Nephron (organoid): Measurements from ENCODE around the gene IL1RL1.

Source experiments
- H3K27ac Mint-ChIP-seq, 3 experiments: 2 replicates each; pipeline ENCODE4 v1.8.0; 2020; ENCODE audit warnings: mixed read lengths in 3 of 3, mild to moderate bottlenecking in 2 of 3, moderate library complexity in 1 of 3
- H3K27me3 Mint-ChIP-seq: 2 replicates; pipeline ENCODE4 v1.8.0; 2021; ENCODE audit warnings: low read depth, mild to moderate bottlenecking, moderate library complexity, mixed read lengths
- H3K36me3 Mint-ChIP-seq: 2 replicates; pipeline ENCODE4 v1.8.0; 2020; ENCODE audit warnings: low read depth, mixed read lengths
- H3K4me1 Mint-ChIP-seq: 2 replicates; pipeline ENCODE4 v1.8.0; 2020; ENCODE audit warnings: mixed read lengths
- H3K4me3 Mint-ChIP-seq, 3 experiments: 2 replicates each; pipeline ENCODE4 v1.8.0; 2020; ENCODE audit warnings: mild to moderate bottlenecking in 3 of 3, mixed read lengths in 3 of 3, moderate library complexity in 2 of 3
- H3K9me3 Mint-ChIP-seq: 2 replicates; pipeline ENCODE4 v1.8.0; 2020; ENCODE audit warnings: mixed read lengths
- CTCF ChIP-seq, 3 experiments: fragments of 200-600 bp; sonication (generic); IDR thresholded peaks; one replicate each; pipeline ENCODE4 v1.5.0; 2021; ENCODE audit warnings: antibody characterized with exemption in 3 of 3; ENCODE audit not compliant: unreplicated experiment in 3 of 3

IL1RL1 gene

GRCh38 chr2:102268510-102269199 is 42.7 kb upstream of the IL1RL1 start:
- H3K4me1 Mint-ChIP-seq, result peaks cover 8% of the 10 kb centered on the region
- H3K9me3 Mint-ChIP-seq, result no peaks in the 10 kb centered on the region
- no peaks in the 10 kb centered on the region for H3K36me3 Mint-ChIP-seq
- H3K27me3 Mint-ChIP-seq, result no peaks in the 10 kb centered on the region
- no peak overlapping the region for H3K27ac Mint-ChIP-seq
- no peak for TF ChIP-seq CTCF (IDR thresholded peaks at IDR 0.05; ENCODE audit: unreplicated experiment in 3 of 3)
- H3K4me3 Mint-ChIP-seq, result no peak overlapping the region

GRCh38 chr2:102269200-102269524 is 42.2 kb upstream of the IL1RL1 start:
- Mint-ChIP-seq H3K9me3 (no peaks in the 10 kb centered on the region), H3K27ac (no peak overlapping the region), H3K4me3 (no peak overlapping the region), H3K36me3 (no peaks in the 10 kb centered on the region), H3K27me3 (no peaks in the 10 kb centered on the region), H3K4me1 (peaks cover 8% of the 10 kb centered on the region)
- TF ChIP-seq CTCF (IDR thresholded peaks at IDR 0.05; ENCODE audit: unreplicated experiment in 3 of 3), result no peak

DNA sequence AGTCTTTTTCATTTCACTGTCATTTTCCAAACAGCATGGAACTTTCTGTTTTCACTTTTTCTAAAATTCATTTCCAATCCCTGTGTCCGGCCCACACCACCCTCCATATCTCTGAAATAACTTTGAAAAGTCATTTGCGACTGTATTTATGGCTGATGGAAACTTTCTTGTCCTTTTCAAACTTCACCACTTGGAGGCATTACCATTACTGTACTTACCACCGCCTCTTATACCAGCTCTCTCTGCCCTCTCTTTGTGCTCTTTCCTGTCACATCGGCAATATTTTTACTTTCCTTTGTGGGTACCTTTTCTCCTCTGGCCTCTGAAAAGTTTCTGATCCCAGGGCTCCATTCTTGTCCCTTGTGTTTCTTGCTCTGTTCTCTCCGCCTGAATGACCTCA is 39.5 kb upstream of the IL1RL1 start:
- Mint-ChIP-seq H3K4me1 (peaks cover 8% of the 10 kb centered on the region), H3K27ac (no peak overlapping the region), H3K27me3 (no peaks in the 10 kb centered on the region), H3K4me3 (no peak overlapping the region), H3K9me3 (no peaks in the 10 kb centered on the region), H3K36me3 (no peaks in the 10 kb centered on the region)
- TF ChIP-seq CTCF (IDR thresholded peaks at IDR 0.05; ENCODE audit: unreplicated experiment in 3 of 3), result no peak

DNA sequence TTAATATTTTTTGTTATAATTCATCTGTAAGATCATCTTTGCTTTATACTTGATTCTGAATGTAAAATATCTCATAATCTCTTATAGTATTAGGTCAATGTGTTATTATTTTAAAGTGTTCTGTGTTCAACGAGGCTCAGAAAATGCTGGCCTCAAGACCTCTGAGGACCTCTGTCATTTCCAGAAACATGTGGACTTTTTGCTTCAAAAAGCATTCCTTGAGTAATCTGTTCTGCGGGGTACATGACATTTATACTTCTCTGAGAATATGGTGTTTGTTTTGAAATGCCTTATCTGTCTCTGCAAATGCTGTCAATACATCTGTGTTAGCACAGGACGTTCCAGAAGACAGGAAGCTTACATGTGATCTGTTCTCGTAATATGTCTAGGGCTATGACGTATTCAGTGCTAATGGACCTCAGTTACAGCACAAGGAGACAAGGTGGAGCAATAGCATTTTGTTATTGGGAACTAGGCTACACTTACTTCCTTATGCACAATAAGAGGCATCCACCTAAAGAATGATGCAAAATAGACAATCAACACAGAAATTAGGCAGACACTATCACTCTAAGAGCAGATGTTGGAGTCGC is 37.6 kb upstream of the IL1RL1 start:
- H3K4me3 Mint-ChIP-seq, result no peak overlapping the region
- H3K9me3 Mint-ChIP-seq, result no peaks in the 10 kb centered on the region
- peaks cover 11% of the 10 kb centered on the region for H3K4me1 Mint-ChIP-seq
- H3K36me3 Mint-ChIP-seq, result no peaks in the 10 kb centered on the region
- H3K27me3 Mint-ChIP-seq, result no peaks in the 10 kb centered on the region
- TF ChIP-seq CTCF (IDR thresholded peaks at IDR 0.05; ENCODE audit: unreplicated experiment in 3 of 3), result no peak
- H3K27ac Mint-ChIP-seq, result no peak overlapping the region

DNA sequence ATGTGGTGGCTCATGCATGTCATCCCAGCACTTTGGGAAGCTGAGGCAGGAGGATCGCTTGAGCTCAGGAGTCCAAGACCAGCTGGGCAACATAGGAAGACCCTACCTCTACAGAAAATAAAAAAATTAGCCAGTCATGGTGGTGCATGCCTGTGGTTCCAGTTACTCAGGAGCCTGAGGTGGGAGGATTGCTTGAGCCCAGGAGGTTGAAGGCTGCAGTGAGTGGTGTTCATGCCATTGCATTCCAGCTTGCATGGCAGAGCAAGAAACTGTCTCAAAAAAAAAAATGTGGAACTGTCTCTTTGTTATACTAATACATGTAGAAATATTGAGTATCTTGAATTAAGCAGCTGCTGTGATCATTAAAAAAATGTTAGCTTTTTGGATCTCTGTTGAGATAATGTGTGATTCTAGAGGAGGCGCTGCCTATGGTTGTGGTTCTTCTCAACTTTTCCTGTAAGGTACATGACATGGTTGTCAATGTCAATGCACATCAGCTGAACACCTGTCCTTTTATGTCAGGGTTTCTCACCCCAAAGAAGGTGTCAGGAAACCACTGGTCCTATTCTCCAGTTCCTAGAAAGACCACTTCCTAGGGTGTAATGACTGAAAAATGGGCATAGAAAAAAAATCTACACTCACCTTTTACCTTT is 34.7 kb upstream of the IL1RL1 start:
- Mint-ChIP-seq H3K27me3 (no peaks in the 10 kb centered on the region), H3K4me3 (no peak overlapping the region), H3K27ac (no peak overlapping the region), H3K4me1 (peaks cover 9% of the 10 kb centered on the region), H3K9me3 (no peaks in the 10 kb centered on the region), H3K36me3 (no peaks in the 10 kb centered on the region)
- TF ChIP-seq CTCF (IDR thresholded peaks at IDR 0.05; ENCODE audit: unreplicated experiment in 3 of 3), result no peak
